Renal pelvis (tissue), 4 donors: ENCODE results near the gene TMEM254. TPM values are rescaled to one million over a fixed set of nuclear protein-coding genes. Genes with fewer than 3 reads are reported as not detected.
A peak's percentile ranks its signal among the peaks of the same experiment; 100 is the strongest.
"Not testable (repeated sequence)": the region's sequence is repeated elsewhere in the genome, so short reads cannot be mapped to it uniquely, and the experiment has no call there.

ENCODE experiments used
- DNase-seq: peaks from one replicate; pipeline ENCODE4 v3.0.0-alpha.2; 2013
- polyA plus RNA-seq, 3 donors: library from polyadenylated mRNA; unstranded; fragments of 120-200 nt; gene quantifications; one replicate each; pipeline ENCODE4 v1.2.1, GENCODE V29; 2013; ENCODE audit not compliant: insufficient read length in 3 of 3

The TMEM254 gene
- polyA plus RNA-seq, 3 donors = 52.1 to 62.0 (median 58.7) TPM

- DNase-seq = no peak
Observed at GRCh38 chr10:80122110-80122710, 43.7 kb downstream of the TMEM254 start.

- DNase-seq = no peak
Observed at GRCh38 chr10:80122746-80123145, 44.3 kb downstream of the TMEM254 start.

GRCh38 chr10:80126876-80127275, 48.4 kb downstream of the TMEM254 start:
- no peak for DNase-seq

GRCh38 chr10:80131499-80131901, 53.0 kb downstream of the TMEM254 start:
- DNase-seq = no peak

- DNase-seq = peak; percentile 36
Observed at GRCh38 chr10:80132299-80133139, 54.1 kb downstream of the TMEM254 start, which contains the start of gene PLAC9. TSS of gene PLAC9 (plus strand) at chr10:80132730. CDS start at chr10:80132763, 33 bp downstream.

- DNase-seq = no peak
Observed at GRCh38 chr10:80133206-80133605, 54.7 kb downstream of the TMEM254 start.

- not testable (repeated sequence) for DNase-seq
Observed at GRCh38 chr10:80133687-80134086, 55.2 kb downstream of the TMEM254 start.

GRCh38 chr10:80136134-80136571, 57.7 kb downstream of the TMEM254 start:
- peak; percentile 65 for DNase-seq

GRCh38 chr10:80137031-80137862, 58.8 kb downstream of the TMEM254 start:
- no peak for DNase-seq

GRCh38 chr10:80137920-80138319, 59.5 kb downstream of the TMEM254 start:
- DNase-seq = no peak

GRCh38 chr10:80139265-80139664, 60.8 kb downstream of the TMEM254 start:
- DNase-seq = no peak

- DNase-seq = no peak
Observed at GRCh38 chr10:80140251-80140650, 61.8 kb downstream of the TMEM254 start.

- no peak for DNase-seq
Observed at GRCh38 chr10:80141696-80142460, 63.4 kb downstream of the TMEM254 start.

Other genes with a start within 250 kb of the TMEM254 start
- 1 to 10 TPM in 1 of 3 donors, under 1 TPM in 2; 0.83 to 1.5 (median 0.88) TPM for gene SFTPD, start 129.6 kb upstream of the TMEM254 start, polyA plus RNA-seq
- gene PLAC9, start 54.1 kb downstream of the TMEM254 start, polyA plus RNA-seq = 10 to 100 TPM; 29.1 to 31.7 (median 30.8) TPM
- 100 to 1,000 TPM; 127 to 139 (median 130) TPM for gene ANXA11, start 126.9 kb downstream of the TMEM254 start, polyA plus RNA-seq
- gene MAT1A, start 211.0 kb downstream of the TMEM254 start, polyA plus RNA-seq = 1 to 10 TPM; 1.0 to 1.5 (median 1.4) TPM